Activated naive CD4-positive, alpha-beta T cell treated with anti-CD3 and anti-CD28 coated beads for 36 hours (primary cell): ENCODE measurements around the gene CBX3. TPM values are rescaled to one million over a fixed set of nuclear protein-coding genes. Genes with fewer than 3 reads are reported as not detected.
"Not testable (repeated sequence)": the region's sequence is repeated elsewhere in the genome, so short reads cannot be mapped to it uniquely, and the experiment has no call there.

Experiments used
- CTCF ChIA-PET: fragments of 350-600 bp; sonication (Branson Sonifier 250); formaldehyde crosslinking; loops from one replicate; lab custom pipeline; 2021; ENCODE audit warnings: antibody characterized with exemption; lab: Charles Lee
- DNase-seq: peaks from one replicate; pipeline ENCODE4 v3.0.0-alpha.2; 2020
- H3K27ac Mint-ChIP-seq: one replicate; pipeline ENCODE4 v1.8.0; 2021; ENCODE audit warnings: mild to moderate bottlenecking, mixed read lengths
- H3K27me3 Mint-ChIP-seq: one replicate; pipeline ENCODE4 v1.8.0; 2021; ENCODE audit warnings: low read depth, mixed read lengths
- H3K36me3 Mint-ChIP-seq: one replicate; pipeline ENCODE4 v1.8.0; 2021; ENCODE audit warnings: low read depth, mixed read lengths
- H3K4me1 Mint-ChIP-seq: one replicate; pipeline ENCODE4 v1.8.0; 2021; ENCODE audit warnings: low read depth, mixed read lengths
- H3K4me3 Mint-ChIP-seq: one replicate; pipeline ENCODE4 v1.8.0; 2021; ENCODE audit warnings: mild to moderate bottlenecking, moderate library complexity, mixed read lengths
- H3K9me3 Mint-ChIP-seq: one replicate; pipeline ENCODE4 v1.8.0; 2021; ENCODE audit warnings: mixed read lengths
- intact Hi-C: fragments of 100-400 bp; cut with micrococcal nuclease; formaldehyde crosslinking; loops from one replicate; pipeline ENCODE4 v1.15.1; 2023
- total RNA-seq, 2 experiments: library from RNA; stranded (reverse); gene quantifications; one replicate each; pipeline ENCODE4 v1.2.3, GENCODE V29; 2021

Gene CBX3
- total RNA-seq = 100 to 1,000 TPM; 260 to 273 TPM

GRCh38 chr7:26201247-26202018 is at the start of gene CBX3:
CBX3 (plus strand) TSS chr7:26201745; CDS start chr7:26202999, 1,254 bp downstream.
- peak; percentile 96 for DNase-seq
- H3K4me3 Mint-ChIP-seq = peak within 1 kb of the TSS; percentile 100
- CTCF ChIA-PET = interaction anchor here (0.8 to 1.3 kb wide), 3 partner anchors 49 to 164 kb away, joined by 3 read pairs; partner anchors contain the start of gene NFE2L3
- H3K27me3 Mint-ChIP-seq = no peaks in the 10 kb centered on the region
- H3K9me3 Mint-ChIP-seq = no peaks in the 10 kb centered on the region
- H3K4me1 Mint-ChIP-seq = peaks cover 38% of the 10 kb centered on the region
- peaks cover 75% of the 10 kb centered on the region for H3K36me3 Mint-ChIP-seq
- H3K27ac Mint-ChIP-seq = peak within 1 kb of the TSS; percentile 100
- intact Hi-C loops = loop anchor here (1.0 to 5.0 kb wide), 8 partner anchors 45 to 1539 kb away; partner anchors contain the start of genes CYCS, HIBADH and TAX1BP1

DNA sequence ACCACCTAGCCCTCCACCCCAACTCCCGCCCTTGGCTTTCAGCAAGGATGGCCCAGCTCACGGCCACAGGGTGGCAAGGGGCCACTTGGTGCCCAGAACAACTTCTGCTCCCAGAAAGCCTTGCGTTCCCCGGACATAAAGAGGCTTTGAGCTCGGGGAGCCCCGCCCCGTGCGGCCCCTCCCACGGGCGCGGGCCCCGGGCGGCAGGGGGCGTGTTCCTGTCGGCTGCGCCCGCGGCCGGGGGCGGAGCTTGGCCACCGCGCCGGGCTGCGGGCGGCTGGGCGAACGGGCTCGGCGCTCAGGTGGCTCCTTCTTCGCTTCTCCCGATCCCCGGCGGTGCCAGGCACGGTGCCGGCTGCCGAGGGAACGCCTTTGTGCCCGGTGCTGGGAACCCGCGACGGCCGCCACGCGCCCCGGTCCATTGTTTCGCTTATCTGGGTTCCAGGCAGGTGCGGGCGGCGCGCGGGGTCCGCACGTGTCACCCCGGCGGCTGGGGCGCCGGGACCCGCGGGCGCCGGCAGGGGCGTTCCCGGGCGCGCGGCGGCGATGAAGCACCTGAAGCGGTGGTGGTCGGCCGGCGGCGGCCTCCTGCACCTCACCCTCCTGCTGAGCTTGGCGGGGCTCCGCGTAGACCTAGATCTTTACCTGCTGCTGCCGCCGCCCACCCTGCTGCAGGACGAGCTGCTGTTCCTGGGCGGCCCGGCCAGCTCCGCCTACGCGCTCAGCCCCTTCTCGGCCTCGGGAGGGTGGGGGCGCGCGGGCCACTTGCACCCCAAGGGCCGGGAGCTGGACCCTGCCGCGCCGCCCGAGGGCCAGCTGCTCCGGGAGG is 49.4 kb upstream of the CBX3 start, which contains the start of gene NFE2L3:
TSS of gene NFE2L3 (plus strand) at position 246 of the 829 bp plus-strand sequence. CDS start at position 547, 301 bp downstream.
- Mint-ChIP-seq H3K27ac (peak within 1 kb of the TSS; percentile 98), H3K9me3 (peaks cover 3% of the 10 kb centered on the region), H3K4me1 (peaks cover 50% of the 10 kb centered on the region), H3K36me3 (peaks cover 7% of the 10 kb centered on the region), H3K4me3 (peak within 1 kb of the TSS; percentile 95), H3K27me3 (no peaks in the 10 kb centered on the region)
- CTCF ChIA-PET = interaction anchor here (0.8 to 2.3 kb wide), 12 partner anchors 11 to 217 kb away, joined by 3 to 8 read pairs (median 4); partner anchors contain the start of gene CBX3
- DNase-seq = peak; percentile 86
- intact Hi-C loops = loop anchor here (1.0 to 10.0 kb wide), 8 partner anchors 15 to 713 kb away; partner anchors contain the start of gene SKAP2

DNA sequence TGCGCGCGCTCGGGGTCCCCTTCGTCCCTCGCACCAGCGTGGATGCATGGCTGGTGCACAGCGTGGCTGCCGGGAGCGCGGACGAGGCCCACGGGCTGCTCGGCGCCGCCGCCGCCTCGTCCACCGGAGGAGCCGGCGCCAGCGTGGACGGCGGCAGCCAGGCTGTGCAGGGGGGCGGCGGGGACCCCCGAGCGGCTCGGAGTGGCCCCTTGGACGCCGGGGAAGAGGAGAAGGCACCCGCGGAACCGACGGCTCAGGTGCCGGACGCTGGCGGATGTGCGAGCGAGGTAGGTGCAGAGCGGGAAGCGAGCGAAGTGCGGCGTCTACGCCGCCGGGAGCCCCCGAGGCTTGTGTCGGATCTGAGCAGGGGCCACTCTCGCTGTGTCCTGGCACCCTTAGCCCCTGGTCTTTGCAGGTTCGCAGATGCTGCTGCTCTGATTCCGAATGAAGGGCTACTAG is 48.7 kb upstream of the CBX3 start:
- Mint-ChIP-seq H3K4me3 (peak overlapping the region; percentile 95), H3K4me1 (peaks cover 56% of the 10 kb centered on the region), H3K27ac (peak overlapping the region; percentile 98)
- DNase-seq = peak; percentile 53
- H3K9me3 Mint-ChIP-seq, H3K27me3 Mint-ChIP-seq, H3K36me3 Mint-ChIP-seq: not testable (repeated sequence)
- intact Hi-C loops = loop anchor here (1.0 to 10.0 kb wide), 9 partner anchors 14 to 712 kb away; partner anchors contain the start of genes HNRNPA2B1 and SKAP2
- CTCF ChIA-PET = interaction anchor here (1.1 to 2.3 kb wide), 6 partner anchors 13 to 217 kb away, joined by 3 to 8 read pairs (median 4); no protein-coding TSS in a partner anchor

DNA sequence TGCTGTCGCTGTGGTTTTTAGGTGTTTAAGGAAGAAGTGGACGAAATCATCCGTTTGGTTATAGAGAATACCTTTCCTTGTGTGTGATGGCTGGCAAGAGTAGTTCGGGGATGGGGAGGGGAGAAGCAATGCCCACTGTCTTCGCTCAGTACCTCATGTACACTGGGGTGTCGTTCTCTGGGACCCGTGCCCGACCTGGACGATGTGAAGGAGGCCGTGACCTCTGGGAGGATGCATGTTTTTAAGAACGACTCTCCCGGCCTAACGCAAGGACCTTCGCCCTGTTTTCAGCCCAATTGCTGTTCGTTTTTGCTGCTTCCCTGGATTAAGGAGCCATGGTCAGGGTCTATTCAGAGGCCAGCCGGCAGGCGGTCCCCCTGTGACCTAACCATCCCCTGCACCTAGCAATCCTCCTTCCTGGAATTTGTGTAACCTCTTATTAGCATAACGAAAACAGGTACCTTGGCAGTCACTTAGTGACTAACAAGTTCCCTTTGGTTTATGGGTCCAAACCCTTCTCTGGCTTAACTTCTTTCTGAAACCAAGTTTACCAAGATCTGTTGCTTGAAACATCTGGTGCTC is 48.2 kb upstream of the CBX3 start:
- peak overlapping the region; percentile 95 for H3K4me3 Mint-ChIP-seq
- H3K27me3 Mint-ChIP-seq = no peaks in the 10 kb centered on the region
- H3K36me3 Mint-ChIP-seq = peaks cover 11% of the 10 kb centered on the region
- intact Hi-C loops = loop anchor here (1.0 to 10.0 kb wide), 6 partner anchors 13 to 711 kb away; partner anchors contain the start of genes HNRNPA2B1 and SKAP2
- CTCF ChIA-PET = interaction anchor here (2.3 kb wide), 1 partner anchor 35 kb away, joined by 8 read pairs; no protein-coding TSS in a partner anchor
- H3K9me3 Mint-ChIP-seq = no peaks in the 10 kb centered on the region
- H3K27ac Mint-ChIP-seq = peak overlapping the region; percentile 98
- peak; percentile 30 for DNase-seq
- peaks cover 61% of the 10 kb centered on the region for H3K4me1 Mint-ChIP-seq

DNA sequence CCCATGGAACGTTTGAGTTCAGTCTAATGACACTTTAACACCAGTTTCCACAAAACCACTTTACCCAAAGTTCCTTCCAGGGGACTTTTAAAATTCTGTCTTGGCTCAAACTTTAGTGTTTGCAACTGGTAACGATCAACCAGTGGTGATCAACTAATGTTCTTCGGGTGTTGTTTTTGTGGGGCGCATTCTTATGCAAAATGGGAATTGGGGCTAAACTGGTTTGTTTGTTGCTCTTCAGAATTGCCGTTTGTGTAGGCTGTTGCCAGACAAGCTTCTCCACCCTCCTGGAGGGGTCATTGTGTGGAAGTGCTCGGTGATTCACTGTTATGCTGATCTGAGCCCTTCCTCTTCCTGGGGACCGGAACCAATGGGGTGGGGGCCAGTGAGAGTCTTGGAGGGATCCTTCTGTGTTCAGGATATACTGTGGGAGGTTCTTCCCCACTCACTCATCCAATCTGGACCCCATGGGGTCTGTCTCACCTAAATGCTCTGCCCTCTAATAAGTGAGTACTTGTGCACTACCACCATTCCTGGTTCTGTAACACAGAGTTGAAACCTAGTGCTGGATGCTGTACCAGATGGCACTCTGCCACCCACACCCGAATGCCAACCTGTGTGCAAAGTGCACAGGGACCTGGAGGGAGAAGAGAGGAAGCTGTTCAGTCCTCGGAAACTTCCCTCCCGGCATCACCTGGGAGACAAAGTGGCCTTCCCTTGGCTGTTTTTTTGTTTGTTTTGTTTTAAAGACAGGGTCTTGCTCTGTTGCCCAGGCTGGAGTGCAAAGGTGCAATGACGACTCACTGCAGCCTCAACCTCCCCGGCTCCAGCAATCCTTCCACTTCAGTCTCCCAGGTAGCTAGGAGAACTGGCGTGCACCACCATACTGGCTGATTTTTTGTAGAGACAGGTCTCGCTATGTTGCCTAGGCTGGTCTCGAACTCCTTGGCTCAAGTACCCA is 47.4 kb upstream of the CBX3 start:
- intact Hi-C loops = loop anchor here (1.0 to 10.0 kb wide), 7 partner anchors 13 to 981 kb away; partner anchors contain the start of genes HNRNPA2B1 and SKAP2

DNA sequence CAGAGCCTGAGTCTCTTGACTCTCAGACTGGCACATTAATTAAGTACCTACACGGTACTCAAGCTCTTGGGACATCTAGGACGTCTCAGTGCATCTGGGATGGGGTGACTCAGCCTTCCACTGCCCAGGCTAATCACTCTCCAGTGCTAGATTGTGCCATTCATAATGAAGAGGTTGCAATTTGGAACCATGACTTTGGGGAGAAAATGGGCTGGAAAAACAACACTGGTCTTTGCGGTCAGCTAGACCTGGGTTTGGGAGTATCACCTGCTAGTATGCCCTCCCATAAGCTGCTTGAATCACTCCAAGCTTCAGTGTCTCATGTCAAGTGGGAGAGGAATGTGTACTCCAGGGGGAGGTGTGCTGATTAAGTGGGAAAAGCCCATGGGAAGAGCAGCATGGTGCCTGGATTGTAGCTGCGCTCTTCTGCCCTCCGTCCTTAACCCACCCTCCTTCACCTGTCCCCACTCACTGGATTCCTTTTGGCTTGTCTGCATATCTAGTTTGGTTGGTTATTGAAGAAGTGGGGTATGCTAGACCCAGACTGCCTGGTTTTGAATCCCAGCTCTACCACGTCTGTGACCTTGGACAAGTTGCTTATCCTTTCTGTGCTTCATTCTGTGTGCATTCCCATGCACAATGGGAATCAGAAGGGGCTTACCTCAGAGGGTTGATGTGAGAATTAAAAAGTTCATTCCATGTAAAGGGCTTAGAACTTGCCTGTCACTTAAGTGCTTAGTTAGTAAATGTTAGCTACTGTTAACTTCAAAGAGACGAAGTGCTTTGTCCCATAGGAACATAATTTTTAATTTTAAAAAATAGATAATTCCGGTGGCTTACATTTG is 45.8 kb upstream of the CBX3 start:
- intact Hi-C loops = loop anchor here (1.0 to 10.0 kb wide), 8 partner anchors 12 to 979 kb away; partner anchors contain the start of genes CBX3 and SKAP2
- H3K4me1 Mint-ChIP-seq = peaks cover 81% of the 10 kb centered on the region
- peaks cover 14% of the 10 kb centered on the region for H3K36me3 Mint-ChIP-seq
- DNase-seq = no peak
- H3K27me3 Mint-ChIP-seq = no peaks in the 10 kb centered on the region
- CTCF ChIA-PET = interaction anchor here (0.6 to 4.0 kb wide), 11 partner anchors 11 to 361 kb away, joined by 3 to 15 read pairs (median 3); no protein-coding TSS in a partner anchor
- H3K9me3 Mint-ChIP-seq = no peaks in the 10 kb centered on the region
- peak overlapping the region; percentile 98 for H3K27ac Mint-ChIP-seq
- peak overlapping the region; percentile 44 for H3K4me3 Mint-ChIP-seq

More for the DNA sequence above, 47.4 kb upstream of the CBX3 start:
- no peaks in the 10 kb centered on the region for H3K27me3 Mint-ChIP-seq
- CTCF ChIA-PET = interaction anchor here (0.7 to 4.0 kb wide), 3 partner anchors 28 to 63 kb away, joined by 3 to 15 read pairs (median 5); no protein-coding TSS in a partner anchor
- peak overlapping the region; percentile 95 for H3K4me3 Mint-ChIP-seq
- peaks cover 69% of the 10 kb centered on the region for H3K4me1 Mint-ChIP-seq
- peaks cover 12% of the 10 kb centered on the region for H3K36me3 Mint-ChIP-seq
- H3K9me3 Mint-ChIP-seq = no peaks in the 10 kb centered on the region
- peak; percentile 53 for DNase-seq
- H3K27ac Mint-ChIP-seq = peak overlapping the region; percentile 98

DNA sequence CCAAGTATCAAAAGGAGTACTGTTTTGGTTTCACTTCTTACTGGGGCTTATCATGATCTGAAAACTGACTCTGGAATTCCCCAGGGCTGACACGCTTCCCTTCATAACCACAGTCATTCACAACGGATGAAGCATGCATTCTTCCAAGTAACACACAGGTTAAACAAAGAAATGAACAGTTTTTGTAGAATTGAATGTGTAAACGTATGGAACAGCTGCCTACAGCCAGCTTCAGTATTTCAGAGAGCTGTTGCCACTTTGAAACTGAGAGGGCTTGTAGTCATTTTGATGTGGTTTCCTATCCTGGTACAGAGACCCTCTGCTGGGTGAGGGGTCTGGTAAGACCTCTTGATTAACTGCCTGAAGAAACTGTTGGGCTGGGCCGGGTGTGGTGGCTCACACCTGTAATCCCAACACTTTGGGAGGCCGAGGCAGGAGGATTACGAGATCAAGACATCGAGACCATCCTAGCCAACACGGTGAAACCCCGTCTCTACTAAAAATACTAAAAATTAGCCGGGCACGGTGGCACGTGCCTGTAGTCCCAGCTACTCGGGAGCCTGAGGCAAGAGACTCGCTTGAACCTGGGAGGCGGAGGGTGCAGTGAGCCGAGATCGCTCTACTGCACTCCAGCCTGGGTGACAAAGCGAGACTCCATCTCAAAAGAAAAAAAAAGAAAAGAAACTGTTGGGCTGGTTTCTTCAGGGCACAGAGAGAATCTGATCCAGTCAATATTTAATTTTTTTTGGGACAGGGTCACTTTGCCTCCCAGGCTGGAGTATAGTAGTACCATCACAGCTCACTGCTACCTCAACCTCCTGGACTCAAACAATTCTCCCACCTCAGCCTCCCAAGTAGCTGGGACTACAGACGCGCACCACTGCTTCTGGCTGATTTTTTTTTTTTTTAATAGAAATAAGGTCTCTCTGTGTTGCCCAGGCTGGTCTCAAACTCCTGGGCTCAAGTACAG is 44.8 kb upstream of the CBX3 start:
- H3K4me3 Mint-ChIP-seq = peak overlapping the region; percentile 44
- peak; percentile 82 for DNase-seq
- H3K4me1 Mint-ChIP-seq = peaks cover 78% of the 10 kb centered on the region
- H3K27me3 Mint-ChIP-seq = no peaks in the 10 kb centered on the region
- CTCF ChIA-PET = interaction anchor here (0.7 to 4.0 kb wide), 7 partner anchors 10 to 208 kb away, joined by 3 to 15 read pairs (median 5); no protein-coding TSS in a partner anchor
- no peaks in the 10 kb centered on the region for H3K9me3 Mint-ChIP-seq
- intact Hi-C loops = loop anchor here (1.0 to 10.0 kb wide), 7 partner anchors 11 to 708 kb away; partner anchors contain the start of genes CBX3 and SKAP2
- peak overlapping the region; percentile 94 for H3K27ac Mint-ChIP-seq
- peaks cover 17% of the 10 kb centered on the region for H3K36me3 Mint-ChIP-seq

DNA sequence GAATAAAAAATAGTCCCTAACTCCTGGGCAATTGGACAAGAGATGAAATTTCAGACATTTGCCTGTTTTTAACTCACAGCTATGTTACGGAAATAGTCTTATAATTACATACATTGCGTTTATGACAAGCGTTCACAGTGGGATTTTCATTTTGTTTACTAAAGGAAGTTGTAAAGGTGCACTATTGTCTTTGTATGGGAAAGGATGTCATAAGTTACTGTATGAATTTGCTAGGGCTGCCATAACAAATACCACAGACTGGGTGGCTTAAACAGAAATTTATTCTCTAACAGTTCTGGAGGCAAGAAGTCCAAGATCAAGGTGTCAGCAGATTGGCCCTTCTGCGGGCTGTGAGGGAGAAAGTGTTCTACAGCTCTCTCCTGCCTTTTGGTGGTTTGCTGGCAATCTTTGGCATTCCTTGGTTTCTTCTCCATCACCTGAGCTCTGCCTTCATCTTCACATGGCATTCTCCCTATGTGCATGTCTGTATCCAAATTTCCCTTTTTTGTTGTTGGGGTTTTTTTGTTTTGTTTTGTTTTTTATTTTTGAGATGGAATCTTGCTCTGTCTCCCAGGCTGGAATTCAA is 43.9 kb upstream of the CBX3 start:
- intact Hi-C loops = loop anchor here (10.0 kb wide), 2 partner anchors 263 to 707 kb away; partner anchors contain the start of gene SKAP2
- H3K27ac Mint-ChIP-seq = peak overlapping the region; percentile 94
- CTCF ChIA-PET = interaction anchor here (0.7 to 4.0 kb wide), 5 partner anchors 9 to 66 kb away, joined by 4 to 15 read pairs (median 5); no protein-coding TSS in a partner anchor
- H3K9me3 Mint-ChIP-seq = no peaks in the 10 kb centered on the region
- H3K36me3 Mint-ChIP-seq = peaks cover 20% of the 10 kb centered on the region
- H3K4me3 Mint-ChIP-seq = no peak overlapping the region
- no peak for DNase-seq
- no peaks in the 10 kb centered on the region for H3K27me3 Mint-ChIP-seq
- H3K4me1 Mint-ChIP-seq = peaks cover 84% of the 10 kb centered on the region
